Liver (tissue), 10 donors: ENCODE measurements around the gene SPRYD3. TPM values are rescaled to one million over a fixed set of nuclear protein-coding genes. Genes with fewer than 3 reads are reported as not detected.

Experiments
- DNase-seq: peaks from one replicate; pipeline ENCODE4 v3.0.0-alpha.2; 2017; ENCODE audit warnings: low spot score
- H3K27ac ChIP-seq, 2 donors: one replicate each; pipeline ENCODE4 v1.7.0; 2013; ENCODE audit warnings: inconsistent platforms in 2 of 2, low read length in 2 of 2, control low read depth in 1 of 2, low read depth in 1 of 2, mild to moderate bottlenecking in 1 of 2
- H3K27me3 ChIP-seq, 4 donors: one replicate each; pipeline versions ENCODE4 v1.6.1 to v1.7.0; 2013; ENCODE audit warnings: low read length in 3 of 4, inconsistent platforms in 1 of 4, mild to moderate bottlenecking in 1 of 4, moderate library complexity in 1 of 4; ENCODE audit not compliant: control insufficient read depth in 4 of 4, insufficient read depth in 4 of 4
- H3K36me3 ChIP-seq, 4 donors: one replicate each; pipeline versions ENCODE4 v1.6.1 to v1.7.0; 2013; ENCODE audit warnings: low read length in 3 of 4, mild to moderate bottlenecking in 3 of 4, low read depth in 1 of 4, moderate library complexity in 1 of 4; ENCODE audit not compliant: control insufficient read depth in 4 of 4, insufficient read depth in 3 of 4
- H3K4me1 ChIP-seq, 4 donors: one replicate each; pipeline versions ENCODE4 v1.6.1 to v1.7.0; 2013; ENCODE audit warnings: low read length in 3 of 4, mild to moderate bottlenecking in 3 of 4, moderate library complexity in 1 of 4; ENCODE audit not compliant: control insufficient read depth in 4 of 4, insufficient read depth in 4 of 4
- H3K4me3 ChIP-seq, 3 donors: one replicate each; pipeline versions ENCODE4 v1.6.1 to v1.7.0; 2013; ENCODE audit warnings: low read length in 3 of 3, control low read depth in 1 of 3, low read depth in 1 of 3, mild to moderate bottlenecking in 1 of 3
- H3K9ac ChIP-seq, 2 donors: one replicate each; pipeline ENCODE4 v1.7.0; 2013; ENCODE audit warnings: low read length in 2 of 2, mild to moderate bottlenecking in 2 of 2, moderate library complexity in 2 of 2, control low read depth in 1 of 2, low read depth in 1 of 2
- H3K9me3 ChIP-seq, 4 donors: one replicate each; pipeline versions ENCODE4 v1.6.1 to v1.7.0; 2013; ENCODE audit warnings: low read length in 3 of 4; ENCODE audit not compliant: control insufficient read depth in 4 of 4
- FOXA2 ChIP-seq: IDR thresholded peaks from 2 replicates; pipeline ENCODE4 v1.6.1; 2016; ENCODE audit warnings: antibody characterized with exemption
- WGBS: extraction: QIAGEN DNeasy Blood & Tissue Kit; methylation state at CpG from one replicate; pipeline ENCODE4 v1.1.7; 2013; 5-methylcytosine and 5-hydroxymethylcytosine counted together
- polyA plus RNA-seq, 2 donors: library from polyadenylated mRNA; stranded (reverse) in 1 of 2; unstranded in 1 of 2; fragments of 200-250 nt in 1 of 2; fragments of >200 nt in 1 of 2; fragmentation: Nextera tagmentation in 1 of 2; extraction: Ambion mirVana in 1 of 2; gene quantifications; one replicate each; pipeline versions ENCODE4 v1.2.1 to v1.2.3, GENCODE V29; 2013 to 2015
- small RNA-seq: library from RNA; depleted of rRNA; stranded (forward); fragments of <200 nt; gene quantifications from one replicate; pipeline ENCODE3, GENCODE V24; 2014
- total RNA-seq, 2 donors: library from RNA; depleted of rRNA; stranded (reverse); fragments of >200 nt; gene quantifications; one replicate each; pipeline ENCODE4 v1.2.3, GENCODE V29; 2014
- TF ChIP-seq, protein P1 (sequence below): IDR thresholded peaks from 2 replicates; pipeline ENCODE4 v1.6.1; 2016; ENCODE audit warnings: antibody characterized with exemption, mild to moderate bottlenecking
- donor health status: healthy.
- donor health status: healthy.
- donor health status: healthy.
- donor health status: healthy.
- donor health status: healthy.

Gene SPRYD3
- total and polyA plus RNA-seq, 4 donors = 6.0 to 20.3 (median 13.3) TPM

DNA sequence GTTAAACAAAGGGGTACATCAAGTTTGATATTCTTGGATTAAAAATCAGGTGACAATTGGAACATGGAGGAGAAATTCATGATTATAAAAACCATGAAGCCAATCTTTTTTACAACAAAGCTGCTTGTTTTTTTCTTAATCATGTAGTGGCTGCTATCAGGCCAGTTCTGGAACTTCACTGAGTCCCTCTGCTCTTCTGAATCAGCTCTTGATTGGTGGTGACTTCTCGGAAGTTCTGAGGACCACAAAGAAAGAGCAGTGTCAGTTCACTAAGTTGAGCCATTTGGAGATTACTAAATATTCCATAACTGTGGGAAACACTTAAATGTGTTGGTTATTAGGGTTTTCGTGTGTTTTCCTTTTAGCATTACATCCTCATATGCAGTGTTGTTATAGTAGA, 64.5 kb downstream of the SPRYD3 start:
- 92% methylated on average over 2 of the region's 2 CpGs for WGBS

More for the DNA sequence above, 64.5 kb downstream of the SPRYD3 start:
- no peak overlapping the region for H3K9ac ChIP-seq
- no peaks in the 10 kb centered on the region for H3K9me3 ChIP-seq
- peaks cover 1 to 32% (median 16%) of the 10 kb centered on the region in 4 donors for H3K36me3 ChIP-seq
- H3K27ac ChIP-seq = no peak overlapping the region
- TF ChIP-seq, protein P1, sequence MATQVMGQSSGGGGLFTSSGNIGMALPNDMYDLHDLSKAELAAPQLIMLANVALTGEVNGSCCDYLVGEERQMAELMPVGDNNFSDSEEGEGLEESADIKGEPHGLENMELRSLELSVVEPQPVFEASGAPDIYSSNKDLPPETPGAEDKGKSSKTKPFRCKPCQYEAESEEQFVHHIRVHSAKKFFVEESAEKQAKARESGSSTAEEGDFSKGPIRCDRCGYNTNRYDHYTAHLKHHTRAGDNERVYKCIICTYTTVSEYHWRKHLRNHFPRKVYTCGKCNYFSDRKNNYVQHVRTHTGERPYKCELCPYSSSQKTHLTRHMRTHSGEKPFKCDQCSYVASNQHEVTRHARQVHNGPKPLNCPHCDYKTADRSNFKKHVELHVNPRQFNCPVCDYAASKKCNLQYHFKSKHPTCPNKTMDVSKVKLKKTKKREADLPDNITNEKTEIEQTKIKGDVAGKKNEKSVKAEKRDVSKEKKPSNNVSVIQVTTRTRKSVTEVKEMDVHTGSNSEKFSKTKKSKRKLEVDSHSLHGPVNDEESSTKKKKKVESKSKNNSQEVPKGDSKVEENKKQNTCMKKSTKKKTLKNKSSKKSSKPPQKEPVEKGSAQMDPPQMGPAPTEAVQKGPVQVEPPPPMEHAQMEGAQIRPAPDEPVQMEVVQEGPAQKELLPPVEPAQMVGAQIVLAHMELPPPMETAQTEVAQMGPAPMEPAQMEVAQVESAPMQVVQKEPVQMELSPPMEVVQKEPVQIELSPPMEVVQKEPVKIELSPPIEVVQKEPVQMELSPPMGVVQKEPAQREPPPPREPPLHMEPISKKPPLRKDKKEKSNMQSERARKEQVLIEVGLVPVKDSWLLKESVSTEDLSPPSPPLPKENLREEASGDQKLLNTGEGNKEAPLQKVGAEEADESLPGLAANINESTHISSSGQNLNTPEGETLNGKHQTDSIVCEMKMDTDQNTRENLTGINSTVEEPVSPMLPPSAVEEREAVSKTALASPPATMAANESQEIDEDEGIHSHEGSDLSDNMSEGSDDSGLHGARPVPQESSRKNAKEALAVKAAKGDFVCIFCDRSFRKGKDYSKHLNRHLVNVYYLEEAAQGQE = no peak
- TF ChIP-seq FOXA2 = no peak
- no peak overlapping the region for H3K4me3 ChIP-seq
- DNase-seq = no peak
- no peaks in the 10 kb centered on the region for H3K27me3 ChIP-seq
- H3K4me1 ChIP-seq = peaks cover 11 to 47% (median 38%) of the 10 kb centered on the region in 4 donors

Small RNAs within 50 kb of the gene (small RNA-seq; reads per million reads assigned to genes)
- not detected for gene MIR6757

Other genes with a start within 250 kb of the SPRYD3 start
- gene KRT79, start 245.1 kb downstream of the SPRYD3 start, total RNA-seq = not detected
- not detected for gene KRT79, start 245.1 kb downstream of the SPRYD3 start, polyA plus RNA-seq
- not detected for gene KRT78, start 230.4 kb downstream of the SPRYD3 start, total RNA-seq
- under 1 TPM in 1 of 2 donors, not detected in 1; 0.06 TPM for gene KRT78, start 230.4 kb downstream of the SPRYD3 start, polyA plus RNA-seq
- 100 to 1,000 TPM; 128 to 171 TPM for gene KRT8, start 174.3 kb downstream of the SPRYD3 start, total RNA-seq
- gene KRT8, start 174.3 kb downstream of the SPRYD3 start, polyA plus RNA-seq = 100 to 1,000 TPM; 225 to 383 TPM
- gene KRT18, start 130.3 kb downstream of the SPRYD3 start, total RNA-seq = 100 to 1,000 TPM in 1 of 2 donors, 10 to 100 TPM in 1; 90.3 to 278 TPM
- 100 to 1,000 TPM; 239 to 358 TPM for gene KRT18, start 130.3 kb downstream of the SPRYD3 start, polyA plus RNA-seq
- 100 to 1,000 TPM; 264 to 273 TPM for gene EIF4B, start 72.9 kb downstream of the SPRYD3 start, total RNA-seq
- 10 to 100 TPM; 32.1 to 73.2 TPM for gene EIF4B, start 72.9 kb downstream of the SPRYD3 start, polyA plus RNA-seq
- 10 to 100 TPM; 11.7 to 94.0 TPM for gene TNS2, start 29.3 kb downstream of the SPRYD3 start, total RNA-seq
- gene TNS2, start 29.3 kb downstream of the SPRYD3 start, polyA plus RNA-seq = 10 to 100 TPM; 44.7 to 47.2 TPM
- 10 to 100 TPM in 1 of 2 donors, 1 to 10 TPM in 1; 1.6 to 13.6 TPM for gene IGFBP6, start 18.3 kb upstream of the SPRYD3 start, total RNA-seq
- 10 to 100 TPM; 10.5 to 17.6 TPM for gene IGFBP6, start 18.3 kb upstream of the SPRYD3 start, polyA plus RNA-seq
- gene SOAT2, start 24.1 kb upstream of the SPRYD3 start, total RNA-seq = 1 to 10 TPM in 1 of 2 donors, under 1 TPM in 1; 0.92 to 9.4 TPM
- gene SOAT2, start 24.1 kb upstream of the SPRYD3 start, polyA plus RNA-seq = 1 to 10 TPM in 1 of 2 donors, under 1 TPM in 1; 0.48 to 1.6 TPM
- 10 to 100 TPM in 1 of 2 donors, 1 to 10 TPM in 1; 8.4 to 14.4 TPM for gene ZNF740, start 101.3 kb upstream of the SPRYD3 start, total RNA-seq
- gene ZNF740, start 101.3 kb upstream of the SPRYD3 start, polyA plus RNA-seq = 1 to 10 TPM; 1.4 to 4.3 TPM
- 10 to 100 TPM in 1 of 2 donors, 1 to 10 TPM in 1; 4.4 to 37.1 TPM for gene CSAD, start 101.5 kb upstream of the SPRYD3 start, total RNA-seq
- gene CSAD, start 101.5 kb upstream of the SPRYD3 start, polyA plus RNA-seq = 10 to 100 TPM; 33.1 to 41.5 TPM
- gene ITGB7, start 127.9 kb upstream of the SPRYD3 start, total RNA-seq = 1 to 10 TPM; 1.7 to 1.8 TPM
- gene ITGB7, start 127.9 kb upstream of the SPRYD3 start, polyA plus RNA-seq = 1 to 10 TPM; 2.4 TPM
- gene RARG, start 152.8 kb upstream of the SPRYD3 start, total RNA-seq = 1 to 10 TPM; 2.7 to 3.1 TPM
- 1 to 10 TPM; 1.7 to 2.7 TPM for gene RARG, start 152.8 kb upstream of the SPRYD3 start, polyA plus RNA-seq
- 10 to 100 TPM in 1 of 2 donors, 1 to 10 TPM in 1; 3.4 to 19.3 TPM for gene ESPL1, start 188.9 kb upstream of the SPRYD3 start, total RNA-seq
- 1 to 10 TPM; 2.8 to 3.9 TPM for gene ESPL1, start 188.9 kb upstream of the SPRYD3 start, polyA plus RNA-seq
- gene PFDN5, start 216.2 kb upstream of the SPRYD3 start, total RNA-seq = 100 to 1,000 TPM; 118 to 176 TPM
- gene PFDN5, start 216.2 kb upstream of the SPRYD3 start, polyA plus RNA-seq = 100 to 1,000 TPM; 237 to 245 TPM
- gene MYG1, start 220.3 kb upstream of the SPRYD3 start, total RNA-seq = 10 to 100 TPM; 15.0 to 18.8 TPM
- gene MYG1, start 220.3 kb upstream of the SPRYD3 start, polyA plus RNA-seq = 10 to 100 TPM; 19.8 to 28.0 TPM
- gene AAAS, start 242.2 kb upstream of the SPRYD3 start, total RNA-seq = 10 to 100 TPM; 25.4 to 37.0 TPM
- gene AAAS, start 242.2 kb upstream of the SPRYD3 start, polyA plus RNA-seq = 10 to 100 TPM; 17.3 to 18.8 TPM